B cell (primary cell): ENCODE measurements around the gene DISP2. TPM values are rescaled to one million over a fixed set of nuclear protein-coding genes. Genes with fewer than 3 reads are reported as not detected.

ENCODE experiments used
- ATAC-seq: fragments of 200-7000 bp; cut with Tn5 transposase; one replicate; pipeline ENCODE4 v1.10.0; 2021; ENCODE audit warnings: low read depth, mild to moderate bottlenecking, moderate number of reproducible peaks, moderate library complexity
- CTCF ChIA-PET: fragments of 350-600 bp; sonication (Branson Sonifier 250); formaldehyde crosslinking; loops from one replicate; lab custom pipeline; 2021; ENCODE audit warnings: antibody characterized with exemption, inconsistent platforms; lab: Charles Lee
- POLR2A ChIA-PET: fragments of 350-600 bp; sonication (Branson Sonifier 250); formaldehyde crosslinking; loops from one replicate; lab custom pipeline; 2021; ENCODE audit warnings: antibody characterized with exemption; lab: Charles Lee
- DNase-seq: peaks from one replicate; pipeline ENCODE4 v3.0.0; 2013
- H2AFZ ChIP-seq: 2 replicates; pipeline ENCODE4 v1.6.1; 2012; ENCODE audit warnings: mild to moderate bottlenecking, low read depth, low read length; ENCODE audit not compliant: insufficient read depth, poor library complexity, severe bottlenecking
- H3K27ac ChIP-seq, 2 donors: 1 replicate in 1 of 2; 2 replicates in 1 of 2; pipeline ENCODE4 v1.5.1; 2012 to 2013; ENCODE audit warnings: low read length in 2 of 2, mild to moderate bottlenecking in 2 of 2, moderate library complexity in 1 of 2
- H3K27me3 ChIP-seq, 4 experiments: fragments of 200-600 bp in 1 of 4; sonication (generic) in 1 of 4; replicated peaks in 1 of 4; 1 replicate in 2 of 4; 2 replicates in 2 of 4; pipeline versions ENCODE4 v1.6.1 to v1.7.0; 2013 to 2016; ENCODE audit warnings: low read length in 3 of 4, mild to moderate bottlenecking in 2 of 4, mixed read lengths in 1 of 4, moderate library complexity in 1 of 4; ENCODE audit not compliant: insufficient read depth in 4 of 4, control insufficient read depth in 3 of 4; ENCODE audit errors: control extremely low read depth in 1 of 4
- H3K36me3 ChIP-seq, 2 experiments: replicated peaks in 1 of 2; 1 replicate in 1 of 2; 2 replicates in 1 of 2; pipeline versions ENCODE4 v1.6.1 to v1.7.1; 2013; ENCODE audit warnings: low read length in 1 of 2; ENCODE audit not compliant: insufficient read depth in 2 of 2, control insufficient read depth in 1 of 2; ENCODE audit errors: control extremely low read depth in 1 of 2, extremely low read depth in 1 of 2
- H3K4me1 ChIP-seq, 2 donors: fragments of 200-600 bp in 1 of 2; sonication (generic) in 1 of 2; 1 replicate in 1 of 2; 2 replicates in 1 of 2; pipeline versions ENCODE4 v1.5.1 to v1.6.1; 2013 to 2017; ENCODE audit warnings: low read length in 2 of 2; ENCODE audit not compliant: control insufficient read depth in 2 of 2, insufficient read depth in 2 of 2
- H3K4me2 ChIP-seq: replicated peaks from 2 replicates; pipeline ENCODE3; 2012; ENCODE audit warnings: mild to moderate bottlenecking, low read depth, low read length; ENCODE audit not compliant: poor library complexity, severe bottlenecking
- H3K4me3 ChIP-seq, 5 experiments: fragments of 200-600 bp in 1 of 5; sonication (generic) in 1 of 5; 1 replicate in 3 of 5; 2 replicates in 2 of 5; pipeline versions ENCODE4 v1.5.1 to v1.7.0; 2011 to 2016; ENCODE audit warnings: low read length in 4 of 5, mild to moderate bottlenecking in 4 of 5, low read depth in 2 of 5, control low read depth in 1 of 5, moderate library complexity in 1 of 5; ENCODE audit not compliant: insufficient read depth in 1 of 5; ENCODE audit errors: control extremely low read depth in 1 of 5, extremely low read depth in 1 of 5
- H3K79me2 ChIP-seq: fragments of 200-600 bp; sonication (generic); one replicate; pipeline ENCODE4 v1.6.0; 2016; ENCODE audit warnings: low read length; ENCODE audit not compliant: control insufficient read depth, insufficient read depth
- H3K9ac ChIP-seq: fragments of 200-600 bp; sonication (generic); 2 replicates; pipeline ENCODE4 v1.6.1; 2017; ENCODE audit warnings: mild to moderate bottlenecking, low read length, moderate library complexity
- H3K9me3 ChIP-seq, 3 donors: one replicate each; pipeline versions ENCODE4 v1.6.1 to v1.7.1; 2013; ENCODE audit warnings: low read length in 2 of 3; ENCODE audit not compliant: control insufficient read depth in 2 of 3, insufficient read depth in 1 of 3; ENCODE audit errors: control extremely low read depth in 1 of 3
- H4K20me1 ChIP-seq: 2 replicates; pipeline ENCODE4 v1.6.0; 2012; ENCODE audit warnings: mild to moderate bottlenecking, low read length; ENCODE audit not compliant: insufficient read depth, control insufficient read depth, poor library complexity, severe bottlenecking
- H3K27ac Mint-ChIP-seq: one replicate; pipeline ENCODE4 v1.8.0; 2021; ENCODE audit warnings: mixed read lengths
- H3K27me3 Mint-ChIP-seq: one replicate; pipeline ENCODE4 v1.8.0; 2021; ENCODE audit warnings: mixed read lengths
- H3K4me1 Mint-ChIP-seq: one replicate; pipeline ENCODE4 v1.8.0; 2021; ENCODE audit warnings: mixed read lengths
- H3K4me3 Mint-ChIP-seq: one replicate; pipeline ENCODE4 v1.8.0; 2021; ENCODE audit warnings: mixed read lengths
- H3K9me3 Mint-ChIP-seq: one replicate; pipeline ENCODE4 v1.8.0; 2022; ENCODE audit warnings: mixed read lengths; ENCODE audit not compliant: insufficient read depth
- CTCF ChIP-seq: fragments of 200-600 bp; IDR thresholded peaks from one replicate; pipeline ENCODE4 v1.8.0; 2022; ENCODE audit warnings: antibody characterized with exemption, mild to moderate bottlenecking
- EZH2 ChIP-seq: IDR thresholded peaks from 2 replicates; pipeline ENCODE4 v1.6.1; 2012; ENCODE audit warnings: borderline replicate concordance, low read depth, mild to moderate bottlenecking, moderate library complexity, low read length; ENCODE audit not compliant: insufficient read depth, poor library complexity, severe bottlenecking
- WGBS: methylation state at CpG from one replicate; pipeline ENCODE4 v1.1.5; 2013; ENCODE audit warnings: missing lambda C conversion rate; ENCODE audit not compliant: insufficient coverage; 5-methylcytosine and 5-hydroxymethylcytosine counted together
- intact Hi-C: fragments of 100-400 bp; cut with micrococcal nuclease; formaldehyde crosslinking; loops from one replicate; pipeline ENCODE4 v1.10.0; 2022
- polyA plus RNA-seq: library from polyadenylated mRNA; depleted of rRNA; stranded (reverse); fragments of >200 nt; gene quantifications from 2 replicates; pipeline ENCODE4 v1.2.3, GENCODE V29; 2012
- total RNA-seq, 2 donors: library from RNA; stranded (reverse); fragments of 120-200 nt in 1 of 2; gene quantifications; 1 replicate in 1 of 2; 2 replicates in 1 of 2; pipeline versions ENCODE4 v1.2.3 to v1.2.4, GENCODE V29; 2013 to 2022

Gene DISP2
- total and polyA plus RNA-seq, 2 donors (not counting 1 experiment from before 2014, with no cell fraction given), result 0.13 to 0.71 TPM

GRCh38 chr15:40367371-40367685, 9.3 kb downstream of the DISP2 start:
- no peaks in the 10 kb centered on the region for H3K9me3 ChIP-seq
- DNase-seq, result no peak

More at GRCh38 chr15:40367371-40367685, 9.3 kb downstream of the DISP2 start:
- Mint-ChIP-seq H3K27me3 (no peaks in the 10 kb centered on the region), H3K4me1 (peaks cover 22% of the 10 kb centered on the region), H3K4me3 (peak overlapping the region; percentile 86), H3K9me3 (no peaks in the 10 kb centered on the region), H3K27ac (peak overlapping the region; percentile 83)
- ChIA-PET POLR2A (interaction anchor here (1.0 kb wide), 1 partner anchor 38 kb away, joined by 3 read pairs; the partner anchor contains the start of gene IVD), CTCF (interaction anchor here (0.5 to 6.4 kb wide), 15 partner anchors 10 to 1908 kb away, joined by 3 to 56 read pairs (median 4); partner anchors contain the start of genes DISP2 and IVD)
- WGBS, result 64% methylated on average over 5 of the region's 5 CpGs
- Histone ChIP-seq H3K27me3 (no peaks in the 10 kb centered on the region), H2AFZ (peak overlapping the region; percentile 95), H3K27ac (peak overlapping the region; percentile 26 to 42), H3K9ac (peak overlapping the region; percentile 64), H3K79me2 (peaks cover 35% of the 10 kb centered on the region), H3K4me2 (peak overlapping the region; percentile 93), H3K4me3 (peak overlapping the region; percentile 21 to 62 (median 57)), H3K36me3 (peaks cover 0 to 4% of the 10 kb centered on the region in 2 experiments), H4K20me1 (peaks cover 25% of the 10 kb centered on the region), H3K4me1 (peaks cover 14 to 26% of the 10 kb centered on the region in 2 donors)
- TF ChIP-seq EZH2, result no peak
- no peak for TF ChIP-seq CTCF
- intact Hi-C loops, result no loop called here
- ATAC-seq, result no peak
